ENCODE measurements around the gene PARM1.

DNA sequence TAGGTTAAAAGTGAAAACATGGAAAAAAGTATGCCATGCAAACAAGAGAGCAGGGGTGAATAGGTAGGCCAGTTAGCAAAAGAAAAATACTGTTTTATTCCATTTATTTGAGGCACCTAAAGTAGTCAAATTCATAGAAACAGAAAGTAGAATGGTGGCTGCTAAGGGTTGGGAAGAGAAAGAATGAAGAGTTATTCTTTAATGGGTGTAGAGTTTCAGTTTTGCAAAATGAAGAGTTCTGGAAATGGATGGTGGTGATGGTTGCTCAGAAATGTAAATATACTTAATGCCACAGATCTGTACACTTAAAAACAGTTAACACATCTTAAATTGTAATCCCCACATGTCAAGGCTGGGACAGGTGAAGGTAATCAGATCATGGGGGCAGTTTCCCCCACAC is 29.7 kb downstream of the PARM1 start:
- TF ChIP-seq BHLHE40 (IDR thresholded peaks at IDR 0.05; ENCODE audit: low read depth, low read length) (no peak), RAD21 (IDR thresholded peaks at IDR 0.05; ENCODE audit: low read length) (no peak), FOS (IDR thresholded peaks at IDR 0.05; ENCODE audit: low read depth, low read length) (no peak), POLR2A (IDR thresholded peaks at IDR 0.05; ENCODE audit: low read depth, low read length) (no peak), MXI1 (IDR thresholded peaks at IDR 0.05; ENCODE audit: borderline replicate concordance, low read depth, low read length) (no peak), RCOR1 (IDR thresholded peaks at IDR 0.05; ENCODE audit: insufficient replicate concordance, low read length) (no peak), SMC3 (IDR thresholded peaks at IDR 0.05; ENCODE audit: low read depth, low read length) (no peak), RFX5 (IDR thresholded peaks at IDR 0.05; ENCODE audit: low read depth, low read length) (no peak), NFE2L2 (IDR thresholded peaks at IDR 0.05; ENCODE audit: low read depth, low read length) (no peak), MAZ (IDR thresholded peaks at IDR 0.05; ENCODE audit: borderline replicate concordance, low read depth, low read length) (no peak), MAFK (IDR thresholded peaks at IDR 0.05; ENCODE audit: low read depth, low read length) (no peak)
- TF ChIP-seq, protein P1, sequence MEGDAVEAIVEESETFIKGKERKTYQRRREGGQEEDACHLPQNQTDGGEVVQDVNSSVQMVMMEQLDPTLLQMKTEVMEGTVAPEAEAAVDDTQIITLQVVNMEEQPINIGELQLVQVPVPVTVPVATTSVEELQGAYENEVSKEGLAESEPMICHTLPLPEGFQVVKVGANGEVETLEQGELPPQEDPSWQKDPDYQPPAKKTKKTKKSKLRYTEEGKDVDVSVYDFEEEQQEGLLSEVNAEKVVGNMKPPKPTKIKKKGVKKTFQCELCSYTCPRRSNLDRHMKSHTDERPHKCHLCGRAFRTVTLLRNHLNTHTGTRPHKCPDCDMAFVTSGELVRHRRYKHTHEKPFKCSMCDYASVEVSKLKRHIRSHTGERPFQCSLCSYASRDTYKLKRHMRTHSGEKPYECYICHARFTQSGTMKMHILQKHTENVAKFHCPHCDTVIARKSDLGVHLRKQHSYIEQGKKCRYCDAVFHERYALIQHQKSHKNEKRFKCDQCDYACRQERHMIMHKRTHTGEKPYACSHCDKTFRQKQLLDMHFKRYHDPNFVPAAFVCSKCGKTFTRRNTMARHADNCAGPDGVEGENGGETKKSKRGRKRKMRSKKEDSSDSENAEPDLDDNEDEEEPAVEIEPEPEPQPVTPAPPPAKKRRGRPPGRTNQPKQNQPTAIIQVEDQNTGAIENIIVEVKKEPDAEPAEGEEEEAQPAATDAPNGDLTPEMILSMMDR (conservative IDR thresholded peaks at IDR 0.05; ENCODE audit: low read depth, low read length): no peak
- TF ChIP-seq, protein P2, sequence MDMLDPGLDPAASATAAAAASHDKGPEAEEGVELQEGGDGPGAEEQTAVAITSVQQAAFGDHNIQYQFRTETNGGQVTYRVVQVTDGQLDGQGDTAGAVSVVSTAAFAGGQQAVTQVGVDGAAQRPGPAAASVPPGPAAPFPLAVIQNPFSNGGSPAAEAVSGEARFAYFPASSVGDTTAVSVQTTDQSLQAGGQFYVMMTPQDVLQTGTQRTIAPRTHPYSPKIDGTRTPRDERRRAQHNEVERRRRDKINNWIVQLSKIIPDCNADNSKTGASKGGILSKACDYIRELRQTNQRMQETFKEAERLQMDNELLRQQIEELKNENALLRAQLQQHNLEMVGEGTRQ (IDR thresholded peaks at IDR 0.05; ENCODE audit: low read depth, low read length): no peak
